Liver (tissue), 3 donors: ENCODE data around the gene IL33.

Source experiments
- RAD21 ChIP-seq, 2 donors: IDR thresholded peaks; 2 replicates each; pipeline ENCODE4 v1.6.1; 2016; ENCODE audit warnings: antibody characterized with exemption in 2 of 2, mild to moderate bottlenecking in 2 of 2
- RXRA ChIP-seq, 2 donors: IDR thresholded peaks; 2 replicates each; pipeline ENCODE4 v1.6.1; 2017 to 2018; ENCODE audit warnings: antibody characterized with exemption in 2 of 2, mild to moderate bottlenecking in 1 of 2
- TAF1 ChIP-seq: conservative IDR thresholded peaks from 2 replicates; pipeline ENCODE4 v1.6.1; 2016; ENCODE audit warnings: antibody characterized with exemption, mild to moderate bottlenecking
- YY1 ChIP-seq: IDR thresholded peaks from 2 replicates; pipeline ENCODE4 v1.6.1; 2016; ENCODE audit warnings: antibody characterized with exemption, mild to moderate bottlenecking
- TF ChIP-seq, protein P1 (sequence below): IDR thresholded peaks from 2 replicates; pipeline ENCODE4 v1.6.1; 2016; ENCODE audit warnings: antibody characterized with exemption
- TF ChIP-seq, protein P2 (sequence below): fragments of 150-350 bp; IDR thresholded peaks from 2 replicates; pipeline ENCODE4 v1.5.1; 2017; ENCODE audit warnings: improper control_type of control experiment, low read depth, low read length; ENCODE audit not compliant: missing input control
- TF ChIP-seq, protein P3 (sequence below): IDR thresholded peaks from 2 replicates; pipeline ENCODE4 v1.6.1; 2016; ENCODE audit warnings: antibody characterized with exemption
- donor health status: healthy.
- donor health status: healthy.

DNA sequence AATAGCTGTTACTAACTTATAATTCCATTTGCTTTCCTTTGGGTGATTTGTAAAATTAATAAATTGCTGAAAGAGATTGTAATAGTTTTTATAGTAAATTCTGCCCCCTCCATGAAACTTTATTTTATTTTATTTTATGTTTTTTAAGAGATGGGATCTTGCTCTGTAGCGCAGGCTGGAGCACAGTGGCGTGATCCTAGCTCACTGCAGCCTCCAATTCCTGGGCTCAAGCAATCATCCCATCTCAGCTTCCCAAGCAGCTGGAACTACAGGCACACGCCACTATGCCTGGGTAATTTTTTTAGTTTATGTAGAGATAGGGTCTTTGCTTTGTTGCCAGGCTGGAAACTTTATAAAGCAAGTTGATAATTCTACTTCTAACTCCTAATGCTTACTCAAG, 395 bp downstream of the IL33 start:
- TF ChIP-seq, protein P1, sequence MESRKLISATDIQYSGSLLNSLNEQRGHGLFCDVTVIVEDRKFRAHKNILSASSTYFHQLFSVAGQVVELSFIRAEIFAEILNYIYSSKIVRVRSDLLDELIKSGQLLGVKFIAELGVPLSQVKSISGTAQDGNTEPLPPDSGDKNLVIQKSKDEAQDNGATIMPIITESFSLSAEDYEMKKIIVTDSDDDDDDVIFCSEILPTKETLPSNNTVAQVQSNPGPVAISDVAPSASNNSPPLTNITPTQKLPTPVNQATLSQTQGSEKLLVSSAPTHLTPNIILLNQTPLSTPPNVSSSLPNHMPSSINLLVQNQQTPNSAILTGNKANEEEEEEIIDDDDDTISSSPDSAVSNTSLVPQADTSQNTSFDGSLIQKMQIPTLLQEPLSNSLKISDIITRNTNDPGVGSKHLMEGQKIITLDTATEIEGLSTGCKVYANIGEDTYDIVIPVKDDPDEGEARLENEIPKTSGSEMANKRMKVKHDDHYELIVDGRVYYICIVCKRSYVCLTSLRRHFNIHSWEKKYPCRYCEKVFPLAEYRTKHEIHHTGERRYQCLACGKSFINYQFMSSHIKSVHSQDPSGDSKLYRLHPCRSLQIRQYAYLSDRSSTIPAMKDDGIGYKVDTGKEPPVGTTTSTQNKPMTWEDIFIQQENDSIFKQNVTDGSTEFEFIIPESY, result no peak
- TF ChIP-seq, protein P2, sequence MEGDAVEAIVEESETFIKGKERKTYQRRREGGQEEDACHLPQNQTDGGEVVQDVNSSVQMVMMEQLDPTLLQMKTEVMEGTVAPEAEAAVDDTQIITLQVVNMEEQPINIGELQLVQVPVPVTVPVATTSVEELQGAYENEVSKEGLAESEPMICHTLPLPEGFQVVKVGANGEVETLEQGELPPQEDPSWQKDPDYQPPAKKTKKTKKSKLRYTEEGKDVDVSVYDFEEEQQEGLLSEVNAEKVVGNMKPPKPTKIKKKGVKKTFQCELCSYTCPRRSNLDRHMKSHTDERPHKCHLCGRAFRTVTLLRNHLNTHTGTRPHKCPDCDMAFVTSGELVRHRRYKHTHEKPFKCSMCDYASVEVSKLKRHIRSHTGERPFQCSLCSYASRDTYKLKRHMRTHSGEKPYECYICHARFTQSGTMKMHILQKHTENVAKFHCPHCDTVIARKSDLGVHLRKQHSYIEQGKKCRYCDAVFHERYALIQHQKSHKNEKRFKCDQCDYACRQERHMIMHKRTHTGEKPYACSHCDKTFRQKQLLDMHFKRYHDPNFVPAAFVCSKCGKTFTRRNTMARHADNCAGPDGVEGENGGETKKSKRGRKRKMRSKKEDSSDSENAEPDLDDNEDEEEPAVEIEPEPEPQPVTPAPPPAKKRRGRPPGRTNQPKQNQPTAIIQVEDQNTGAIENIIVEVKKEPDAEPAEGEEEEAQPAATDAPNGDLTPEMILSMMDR, result no peak
- TF ChIP-seq, protein P3, sequence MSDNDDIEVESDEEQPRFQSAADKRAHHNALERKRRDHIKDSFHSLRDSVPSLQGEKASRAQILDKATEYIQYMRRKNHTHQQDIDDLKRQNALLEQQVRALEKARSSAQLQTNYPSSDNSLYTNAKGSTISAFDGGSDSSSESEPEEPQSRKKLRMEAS, result no peak
- TF ChIP-seq RAD21 (IDR thresholded peaks at IDR 0.05), result no peak
- TF ChIP-seq YY1, result no peak
- TF ChIP-seq TAF1, result no peak
- no peak for TF ChIP-seq RXRA (IDR thresholded peaks at IDR 0.05)
